Measurements from ENCODE around the gene RAD50. TPM values are rescaled to one million over a fixed set of nuclear protein-coding genes. Genes with fewer than 3 reads are reported as not detected.

Gene RAD50
- total RNA-seq, 1 donor from 2014 or later = 42.6 TPM

DNA sequence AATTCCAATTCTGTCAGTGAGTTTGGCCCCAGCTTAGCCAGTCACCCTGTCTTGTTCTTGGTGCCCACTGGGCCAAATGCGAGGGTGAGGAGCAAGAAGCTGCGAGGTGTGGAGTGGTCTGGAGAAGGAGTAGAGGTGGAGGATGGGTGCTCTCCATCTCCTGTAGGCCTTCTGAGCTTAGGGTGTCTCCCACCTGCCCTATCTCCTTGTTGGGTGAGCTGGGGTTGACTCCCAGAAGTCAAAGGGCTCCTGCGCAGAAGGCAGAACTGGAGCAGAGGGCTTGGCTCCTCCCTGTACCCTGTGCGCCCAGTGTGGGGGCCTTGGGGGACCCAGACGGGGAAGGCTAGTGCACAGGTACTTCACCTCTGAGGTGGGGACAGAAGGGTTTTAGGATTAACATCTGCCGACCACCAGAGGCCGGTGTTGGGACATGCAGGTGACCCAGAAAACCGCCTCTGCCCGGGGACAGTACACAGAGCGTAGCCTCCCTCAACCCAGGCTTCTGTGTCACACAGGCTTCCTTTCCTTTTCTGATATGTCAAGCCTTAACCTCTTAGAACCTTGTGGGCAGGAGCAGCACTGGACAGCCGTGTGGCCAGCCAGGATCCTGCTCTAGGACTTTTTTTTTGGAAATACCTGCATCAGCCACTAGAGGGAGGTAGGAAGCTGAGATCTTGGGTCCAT, 30.3 kb upstream of the RAD50 start:
- ChIA-PET CTCF (interaction anchor here (0.7 to 2.7 kb wide), 20 partner anchors 11 to 357 kb away, joined by 3 to 23 read pairs (median 3); partner anchors contain the start of gene IL5), POLR2A (interaction anchor here (0.6 to 2.9 kb wide), 7 partner anchors 30 to 447 kb away, joined by 3 to 15 read pairs (median 3); partner anchors contain the start of genes IRF1 and RAD50)
- TF ChIP-seq, protein P1, sequence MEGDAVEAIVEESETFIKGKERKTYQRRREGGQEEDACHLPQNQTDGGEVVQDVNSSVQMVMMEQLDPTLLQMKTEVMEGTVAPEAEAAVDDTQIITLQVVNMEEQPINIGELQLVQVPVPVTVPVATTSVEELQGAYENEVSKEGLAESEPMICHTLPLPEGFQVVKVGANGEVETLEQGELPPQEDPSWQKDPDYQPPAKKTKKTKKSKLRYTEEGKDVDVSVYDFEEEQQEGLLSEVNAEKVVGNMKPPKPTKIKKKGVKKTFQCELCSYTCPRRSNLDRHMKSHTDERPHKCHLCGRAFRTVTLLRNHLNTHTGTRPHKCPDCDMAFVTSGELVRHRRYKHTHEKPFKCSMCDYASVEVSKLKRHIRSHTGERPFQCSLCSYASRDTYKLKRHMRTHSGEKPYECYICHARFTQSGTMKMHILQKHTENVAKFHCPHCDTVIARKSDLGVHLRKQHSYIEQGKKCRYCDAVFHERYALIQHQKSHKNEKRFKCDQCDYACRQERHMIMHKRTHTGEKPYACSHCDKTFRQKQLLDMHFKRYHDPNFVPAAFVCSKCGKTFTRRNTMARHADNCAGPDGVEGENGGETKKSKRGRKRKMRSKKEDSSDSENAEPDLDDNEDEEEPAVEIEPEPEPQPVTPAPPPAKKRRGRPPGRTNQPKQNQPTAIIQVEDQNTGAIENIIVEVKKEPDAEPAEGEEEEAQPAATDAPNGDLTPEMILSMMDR (IDR thresholded peaks at IDR 0.05) = peak; percentile 69
- peaks cover 53% of the 10 kb centered on the region for H3K4me1 Mint-ChIP-seq
- intact Hi-C loops (cut with micrococcal nuclease) = loop anchor here (1.0 to 5.0 kb wide), 6 partner anchors 20 to 294 kb away; partner anchors contain the start of genes KIF3A and RAD50
- H3K27me3 Mint-ChIP-seq = no peaks in the 10 kb centered on the region
- ATAC-seq (ENCODE audit: low read depth) (peak; percentile 51), DNase-seq (peak; percentile 26)
- peak overlapping the region; percentile 27 for H3K27ac Mint-ChIP-seq
- H3K36me3 Mint-ChIP-seq (ENCODE audit: low read depth) = no peaks in the 10 kb centered on the region
- peaks cover 2% of the 10 kb centered on the region for H3K9me3 Mint-ChIP-seq
- H3K4me3 Mint-ChIP-seq = peak overlapping the region; percentile 25

DNA sequence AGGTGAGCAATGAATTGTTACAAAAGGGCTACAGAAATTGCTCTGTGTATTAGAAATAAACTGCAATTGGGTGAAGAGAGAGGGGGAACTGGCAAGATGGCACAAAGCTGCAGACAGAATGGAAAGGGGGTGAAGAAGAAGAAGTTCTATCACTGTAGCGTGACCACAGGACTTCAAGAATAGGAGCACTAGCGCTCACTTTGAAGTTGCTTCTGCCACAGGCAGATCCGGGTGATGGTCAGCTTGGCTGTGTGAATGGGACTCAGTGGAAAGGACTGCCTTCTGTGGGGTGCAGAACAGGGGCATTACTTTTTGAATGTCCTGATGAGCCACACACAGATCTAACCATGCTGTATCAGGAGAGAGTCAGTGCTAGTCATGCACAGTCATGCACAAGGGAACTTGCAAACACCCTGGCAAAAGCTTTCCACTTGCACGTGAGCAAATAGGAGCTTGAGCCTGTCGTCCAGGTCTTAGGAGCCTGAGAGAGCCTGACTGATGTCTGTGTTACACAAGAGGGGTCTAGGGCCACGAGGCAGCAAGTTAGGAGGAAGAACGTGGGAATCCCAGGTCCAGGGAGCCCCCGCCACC, 29.7 kb upstream of the RAD50 start:
- no peak for DNase-seq
- Mint-ChIP-seq H3K27ac (no peak overlapping the region), H3K4me1 (peaks cover 53% of the 10 kb centered on the region), H3K4me3 (no peak overlapping the region), H3K9me3 (peaks cover 2% of the 10 kb centered on the region), H3K27me3 (no peaks in the 10 kb centered on the region), H3K36me3 (ENCODE audit: low read depth) (no peaks in the 10 kb centered on the region)
- ChIA-PET POLR2A (interaction anchor here (0.6 to 2.9 kb wide), 6 partner anchors 30 to 446 kb away, joined by 3 to 15 read pairs (median 6); partner anchors contain the start of genes IRF1 and RAD50), CTCF (interaction anchor here (0.7 to 2.7 kb wide), 19 partner anchors 10 to 357 kb away, joined by 3 to 23 read pairs (median 3); partner anchors contain the start of gene IL5)
- ATAC-seq (ENCODE audit: low read depth) = no peak
- TF ChIP-seq, protein P1 (IDR thresholded peaks at IDR 0.05) = no peak
- intact Hi-C loops (cut with micrococcal nuclease) = loop anchor here (1.0 to 5.0 kb wide), 6 partner anchors 21 to 293 kb away; partner anchors contain the start of genes KIF3A and RAD50

DNA sequence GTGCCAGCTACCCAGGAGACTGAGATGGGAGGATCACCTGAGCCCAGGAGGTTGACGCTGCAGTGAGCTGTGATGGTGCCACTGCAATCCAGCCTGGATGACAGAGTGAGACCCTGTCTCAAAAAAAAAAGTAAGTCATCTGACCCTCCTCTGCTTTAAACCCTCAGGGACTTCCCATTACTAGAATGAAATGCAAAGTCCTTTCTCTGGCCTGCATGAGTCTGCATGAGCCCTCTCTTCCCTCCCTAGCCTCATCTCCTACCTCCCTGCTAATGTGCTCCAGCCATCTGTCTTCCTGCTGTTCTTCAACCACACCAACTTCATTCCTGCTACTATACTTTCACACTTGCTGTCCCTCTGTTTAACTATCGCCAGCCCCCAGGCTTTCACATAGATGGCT, 28.8 kb upstream of the RAD50 start:
- H3K9me3 Mint-ChIP-seq = peaks cover 2% of the 10 kb centered on the region
- ATAC-seq (ENCODE audit: low read depth) (no peak), DNase-seq (no peak)
- intact Hi-C loops (cut with micrococcal nuclease) = loop anchor here (5.0 kb wide), 2 partner anchors 59 to 209 kb away; partner anchors contain the start of gene KIF3A
- no peak overlapping the region for H3K4me3 Mint-ChIP-seq
- H3K27ac Mint-ChIP-seq = no peak overlapping the region
- TF ChIP-seq, protein P1 (IDR thresholded peaks at IDR 0.05) = no peak
- CTCF ChIA-PET = interaction anchor here (1.0 to 2.7 kb wide), 6 partner anchors 22 to 292 kb away, joined by 3 to 23 read pairs (median 8); no protein-coding TSS in a partner anchor
- H3K27me3 Mint-ChIP-seq = no peaks in the 10 kb centered on the region
- H3K4me1 Mint-ChIP-seq = peaks cover 53% of the 10 kb centered on the region
- POLR2A ChIA-PET = no interaction called here
- H3K36me3 Mint-ChIP-seq (ENCODE audit: low read depth) = no peaks in the 10 kb centered on the region

DNA sequence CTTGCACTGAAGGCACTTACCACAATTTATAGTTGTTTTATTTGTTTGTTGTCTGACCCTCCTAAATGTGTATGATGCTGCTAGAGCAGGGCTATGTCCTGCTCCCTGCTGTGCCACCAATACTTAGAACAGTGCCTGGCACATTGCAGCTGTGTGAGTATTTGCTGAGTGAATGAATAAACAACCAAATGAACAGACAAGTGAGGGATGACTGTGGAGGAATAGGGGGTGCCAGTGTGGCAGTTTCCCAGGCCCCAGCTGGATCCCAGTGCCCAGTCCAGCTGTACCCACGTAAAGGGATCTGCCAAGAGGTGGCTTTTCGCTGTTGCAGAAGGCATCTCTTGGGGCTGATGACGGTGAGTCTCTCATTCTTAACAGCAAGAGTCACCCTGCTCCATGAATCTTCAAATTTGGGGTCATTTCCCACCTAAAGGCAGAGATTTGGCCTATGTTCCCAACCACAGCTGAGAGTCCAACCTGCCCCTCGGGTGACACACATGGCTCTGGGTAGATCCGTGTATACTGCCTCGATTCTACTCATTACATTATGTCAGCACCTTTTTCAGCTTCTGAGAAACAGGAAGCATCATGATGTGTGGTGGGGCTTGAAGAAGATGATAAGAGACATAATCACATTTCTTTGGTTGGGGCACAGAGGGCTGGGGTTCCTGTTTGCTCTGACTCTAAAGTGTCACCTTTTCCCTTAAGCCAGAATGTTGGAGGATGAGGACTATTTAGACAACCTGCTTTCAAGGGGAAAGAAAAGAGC, 27.7 kb upstream of the RAD50 start:
- Mint-ChIP-seq H3K9me3 (peaks cover 2% of the 10 kb centered on the region), H3K36me3 (ENCODE audit: low read depth) (no peaks in the 10 kb centered on the region), H3K4me3 (peak overlapping the region; percentile 25), H3K27ac (peak overlapping the region; percentile 27), H3K27me3 (no peaks in the 10 kb centered on the region), H3K4me1 (peaks cover 50% of the 10 kb centered on the region)
- DNase-seq (no peak), ATAC-seq (ENCODE audit: low read depth) (peak; percentile 43)
- ChIA-PET CTCF (interaction anchor here (0.6 to 2.7 kb wide), 3 partner anchors 24 to 187 kb away, joined by 3 to 11 read pairs (median 3); no protein-coding TSS in a partner anchor), POLR2A (interaction anchor here (1.0 to 1.4 kb wide), 2 partner anchors 28 to 39 kb away, joined by 4 to 7 read pairs; partner anchors contain the start of genes IRF1 and RAD50)
- intact Hi-C loops (cut with micrococcal nuclease) = loop anchor here (5.0 kb wide), 2 partner anchors 58 to 208 kb away; partner anchors contain the start of gene KIF3A
- TF ChIP-seq, protein P1 (IDR thresholded peaks at IDR 0.05) = no peak

Measured in activated B cell treated with CpG ODN at 0.5 μM for 24 hours (primary cell).